Measurements from ENCODE around the gene PPP6R3. TPM values are rescaled to one million over a fixed set of nuclear protein-coding genes. Genes with fewer than 3 reads are reported as not detected.

PPP6R3 gene
- total RNA-seq, 1 experiment from 2014 or later, result 122 TPM

GRCh38 chr11:68440224-68440623, 20.3 kb upstream of the PPP6R3 start:
- Mint-ChIP-seq H3K4me1 (ENCODE audit: low read depth, unreplicated experiment) (no peaks in the 10 kb centered on the region), H3K4me3 (ENCODE audit: low read depth, unreplicated experiment) (no peak overlapping the region), H3K27me3 (ENCODE audit: unreplicated experiment) (no peaks in the 10 kb centered on the region), H3K9me3 (ENCODE audit: low read depth, unreplicated experiment) (no peaks in the 10 kb centered on the region), H3K36me3 (ENCODE audit: insufficient read depth, unreplicated experiment) (peaks cover 24% of the 10 kb centered on the region), H3K27ac (ENCODE audit: unreplicated experiment) (no peak overlapping the region)
- intact Hi-C loops (cut with micrococcal nuclease; ENCODE audit: unreplicated experiment), result no loop called here
- no TSS peak for BruUV-seq (replicated peaks)
- CTCF ChIA-PET, result no interaction called here
- TF ChIP-seq CTCF (IDR thresholded peaks at IDR 0.05; ENCODE audit: unreplicated experiment), result no peak
- DNase-seq, result no peak

GRCh38 chr11:68441466-68442230, 18.9 kb upstream of the PPP6R3 start:
- Mint-ChIP-seq H3K4me3 (ENCODE audit: low read depth, unreplicated experiment) (no peak overlapping the region), H3K4me1 (ENCODE audit: low read depth, unreplicated experiment) (no peaks in the 10 kb centered on the region), H3K9me3 (ENCODE audit: low read depth, unreplicated experiment) (no peaks in the 10 kb centered on the region), H3K27me3 (ENCODE audit: unreplicated experiment) (no peaks in the 10 kb centered on the region), H3K27ac (ENCODE audit: unreplicated experiment) (no peak overlapping the region), H3K36me3 (ENCODE audit: insufficient read depth, unreplicated experiment) (peaks cover 18% of the 10 kb centered on the region)
- CTCF ChIA-PET, result interaction anchor here (0.7 kb wide), 1 partner anchor 279 kb away, joined by 3 read pairs; no protein-coding TSS in a partner anchor
- intact Hi-C loops (cut with micrococcal nuclease; ENCODE audit: unreplicated experiment), result no loop called here
- no peak for DNase-seq
- BruUV-seq (replicated peaks), result no TSS peak
- no peak for TF ChIP-seq CTCF (IDR thresholded peaks at IDR 0.05; ENCODE audit: unreplicated experiment)

GRCh38 chr11:68442433-68442832, 18.1 kb upstream of the PPP6R3 start:
- no peak for DNase-seq
- intact Hi-C loops (cut with micrococcal nuclease; ENCODE audit: unreplicated experiment), result no loop called here
- CTCF ChIA-PET, result no interaction called here
- Mint-ChIP-seq H3K9me3 (ENCODE audit: low read depth, unreplicated experiment) (no peaks in the 10 kb centered on the region), H3K4me1 (ENCODE audit: low read depth, unreplicated experiment) (no peaks in the 10 kb centered on the region), H3K36me3 (ENCODE audit: insufficient read depth, unreplicated experiment) (peaks cover 20% of the 10 kb centered on the region), H3K27ac (ENCODE audit: unreplicated experiment) (no peak overlapping the region), H3K4me3 (ENCODE audit: low read depth, unreplicated experiment) (no peak overlapping the region), H3K27me3 (ENCODE audit: unreplicated experiment) (no peaks in the 10 kb centered on the region)
- no TSS peak for BruUV-seq (replicated peaks)
- TF ChIP-seq CTCF (IDR thresholded peaks at IDR 0.05; ENCODE audit: unreplicated experiment), result no peak

GRCh38 chr11:68444566-68444965, 16.0 kb upstream of the PPP6R3 start:
- intact Hi-C loops (cut with micrococcal nuclease; ENCODE audit: unreplicated experiment), result no loop called here
- Mint-ChIP-seq H3K36me3 (ENCODE audit: insufficient read depth, unreplicated experiment) (peaks cover 27% of the 10 kb centered on the region), H3K27ac (ENCODE audit: unreplicated experiment) (no peak overlapping the region), H3K4me3 (ENCODE audit: low read depth, unreplicated experiment) (no peak overlapping the region), H3K4me1 (ENCODE audit: low read depth, unreplicated experiment) (no peaks in the 10 kb centered on the region), H3K9me3 (ENCODE audit: low read depth, unreplicated experiment) (no peaks in the 10 kb centered on the region), H3K27me3 (ENCODE audit: unreplicated experiment) (no peaks in the 10 kb centered on the region)
- TF ChIP-seq CTCF (IDR thresholded peaks at IDR 0.05; ENCODE audit: unreplicated experiment), result no peak
- no TSS peak for BruUV-seq (replicated peaks)
- CTCF ChIA-PET, result no interaction called here
- DNase-seq, result no peak
